A549 treated with CORT108297 at 1 μM for 4 hours (cell line): ENCODE results near the gene SPANXN2. TPM values are rescaled to one million over a fixed set of nuclear protein-coding genes. Genes with fewer than 3 reads are reported as not detected.

Experiments used
- total RNA-seq: library from RNA; stranded (reverse); fragments of 200-300 nt; extraction: Qiagen RNA extraction; gene quantifications from 5 replicates; pipeline ENCODE4 v1.2.3, GENCODE V29; 2022

SPANXN2 gene, protein sequence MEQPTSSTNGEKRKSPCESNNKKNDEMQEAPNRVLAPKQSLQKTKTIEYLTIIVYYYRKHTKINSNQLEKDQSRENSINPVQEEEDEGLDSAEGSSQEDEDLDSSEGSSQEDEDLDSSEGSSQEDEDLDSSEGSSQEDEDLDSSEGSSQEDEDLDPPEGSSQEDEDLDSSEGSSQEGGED
- total RNA-seq = not detected in 5 replicates

GRCh38 chrX:143720652-143721051, at the start of gene SPANXN2:
TSS of gene SPANXN2 (minus strand) at chrX:143720752. CDS start at chrX:143720668, 84 bp downstream.

Other genes starting within 250 kb of the SPANXN2 start
- gene SPANXN3, start 203.3 kb downstream of the SPANXN2 start, total RNA-seq = not detected in 5 replicates
- 0.02 TPM in 1 of 5 replicates, not detected in the others for gene SLITRK4, start 84.7 kb downstream of the SPANXN2 start, total RNA-seq
- not detected in 5 replicates for gene UBE2NL, start 163.3 kb upstream of the SPANXN2 start, total RNA-seq